GM23338 (cell line): ENCODE measurements around the gene TMEM62.

Experiments
- CREB1 ChIP-seq: fragments of 250-450 bp; sonication (Bioruptor Pico); IDR thresholded peaks from 2 replicates; pipeline ENCODE4 v1.5.0; 2020; ENCODE audit warnings: low read depth, mild to moderate bottlenecking, moderate library complexity
- POLR2AphosphoS5 ChIP-seq: IDR thresholded peaks from 2 replicates; pipeline ENCODE4 v1.6.1; 2016; ENCODE audit warnings: antibody characterized with exemption, low read depth
- TF ChIP-seq, protein P1 (sequence below): IDR thresholded peaks from one replicate; pipeline ENCODE4 v1.6.1; 2018; ENCODE audit warnings: antibody characterized with exemption; ENCODE audit not compliant: unreplicated experiment
- TF ChIP-seq, protein P2 (sequence below), 2 experiments: fragments of 200-600 bp in 1 of 2; sonication (generic) in 1 of 2; conservative IDR thresholded peaks; 2 replicates each; pipeline versions ENCODE4 v1.5.1 to v1.6.1; 2016 to 2017; ENCODE audit warnings: antibody characterized with exemption in 2 of 2, low read depth in 2 of 2, mild to moderate bottlenecking in 2 of 2, moderate library complexity in 1 of 2

DNA sequence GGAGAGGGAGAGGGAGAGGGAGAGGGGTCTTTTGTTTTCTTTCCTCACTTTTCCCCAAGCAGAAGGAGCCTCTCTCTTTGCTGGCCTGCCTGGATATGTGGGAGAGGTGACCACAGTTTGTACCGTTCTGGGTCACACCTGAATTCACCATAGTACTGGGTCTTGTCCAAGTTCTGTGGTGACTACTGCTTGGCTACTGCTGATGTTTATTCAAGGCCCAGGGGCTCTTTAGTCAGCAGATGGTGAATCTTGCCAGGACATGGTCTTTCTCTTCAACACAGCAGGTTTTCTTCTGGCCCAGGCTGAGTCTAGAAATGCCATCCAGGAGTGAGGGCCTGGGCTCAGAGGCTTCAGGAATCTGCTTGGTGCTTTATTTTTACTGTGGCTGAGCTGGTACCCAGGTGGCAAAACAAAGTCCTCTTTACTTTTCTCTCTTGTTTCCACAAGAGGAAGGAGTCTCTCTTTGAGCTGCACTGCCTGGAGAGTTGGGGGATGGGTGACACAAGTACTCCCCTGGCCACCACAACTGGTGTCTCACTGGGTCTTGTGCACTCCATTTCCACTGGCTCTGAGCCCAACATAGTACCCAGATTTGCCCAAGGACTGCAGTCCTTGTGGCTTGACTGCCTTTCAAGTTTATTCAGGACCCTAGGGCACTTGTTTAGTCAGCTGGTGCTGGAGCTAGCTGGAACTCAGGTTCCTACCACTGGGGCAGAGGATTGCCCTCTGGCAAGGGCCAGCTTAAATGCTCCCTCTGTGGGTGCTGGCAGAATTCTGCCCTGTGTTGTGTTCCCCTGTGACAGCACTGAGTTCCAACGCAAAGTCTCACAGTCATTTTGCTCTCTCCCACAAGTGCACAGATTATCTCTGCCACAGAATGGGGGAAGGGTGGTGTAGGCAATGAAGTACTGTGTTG is 35.1 kb downstream of the TMEM62 start:
- TF ChIP-seq, protein P1, sequence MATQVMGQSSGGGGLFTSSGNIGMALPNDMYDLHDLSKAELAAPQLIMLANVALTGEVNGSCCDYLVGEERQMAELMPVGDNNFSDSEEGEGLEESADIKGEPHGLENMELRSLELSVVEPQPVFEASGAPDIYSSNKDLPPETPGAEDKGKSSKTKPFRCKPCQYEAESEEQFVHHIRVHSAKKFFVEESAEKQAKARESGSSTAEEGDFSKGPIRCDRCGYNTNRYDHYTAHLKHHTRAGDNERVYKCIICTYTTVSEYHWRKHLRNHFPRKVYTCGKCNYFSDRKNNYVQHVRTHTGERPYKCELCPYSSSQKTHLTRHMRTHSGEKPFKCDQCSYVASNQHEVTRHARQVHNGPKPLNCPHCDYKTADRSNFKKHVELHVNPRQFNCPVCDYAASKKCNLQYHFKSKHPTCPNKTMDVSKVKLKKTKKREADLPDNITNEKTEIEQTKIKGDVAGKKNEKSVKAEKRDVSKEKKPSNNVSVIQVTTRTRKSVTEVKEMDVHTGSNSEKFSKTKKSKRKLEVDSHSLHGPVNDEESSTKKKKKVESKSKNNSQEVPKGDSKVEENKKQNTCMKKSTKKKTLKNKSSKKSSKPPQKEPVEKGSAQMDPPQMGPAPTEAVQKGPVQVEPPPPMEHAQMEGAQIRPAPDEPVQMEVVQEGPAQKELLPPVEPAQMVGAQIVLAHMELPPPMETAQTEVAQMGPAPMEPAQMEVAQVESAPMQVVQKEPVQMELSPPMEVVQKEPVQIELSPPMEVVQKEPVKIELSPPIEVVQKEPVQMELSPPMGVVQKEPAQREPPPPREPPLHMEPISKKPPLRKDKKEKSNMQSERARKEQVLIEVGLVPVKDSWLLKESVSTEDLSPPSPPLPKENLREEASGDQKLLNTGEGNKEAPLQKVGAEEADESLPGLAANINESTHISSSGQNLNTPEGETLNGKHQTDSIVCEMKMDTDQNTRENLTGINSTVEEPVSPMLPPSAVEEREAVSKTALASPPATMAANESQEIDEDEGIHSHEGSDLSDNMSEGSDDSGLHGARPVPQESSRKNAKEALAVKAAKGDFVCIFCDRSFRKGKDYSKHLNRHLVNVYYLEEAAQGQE = no peak
- TF ChIP-seq POLR2AphosphoS5 = no peak
- TF ChIP-seq, protein P2, sequence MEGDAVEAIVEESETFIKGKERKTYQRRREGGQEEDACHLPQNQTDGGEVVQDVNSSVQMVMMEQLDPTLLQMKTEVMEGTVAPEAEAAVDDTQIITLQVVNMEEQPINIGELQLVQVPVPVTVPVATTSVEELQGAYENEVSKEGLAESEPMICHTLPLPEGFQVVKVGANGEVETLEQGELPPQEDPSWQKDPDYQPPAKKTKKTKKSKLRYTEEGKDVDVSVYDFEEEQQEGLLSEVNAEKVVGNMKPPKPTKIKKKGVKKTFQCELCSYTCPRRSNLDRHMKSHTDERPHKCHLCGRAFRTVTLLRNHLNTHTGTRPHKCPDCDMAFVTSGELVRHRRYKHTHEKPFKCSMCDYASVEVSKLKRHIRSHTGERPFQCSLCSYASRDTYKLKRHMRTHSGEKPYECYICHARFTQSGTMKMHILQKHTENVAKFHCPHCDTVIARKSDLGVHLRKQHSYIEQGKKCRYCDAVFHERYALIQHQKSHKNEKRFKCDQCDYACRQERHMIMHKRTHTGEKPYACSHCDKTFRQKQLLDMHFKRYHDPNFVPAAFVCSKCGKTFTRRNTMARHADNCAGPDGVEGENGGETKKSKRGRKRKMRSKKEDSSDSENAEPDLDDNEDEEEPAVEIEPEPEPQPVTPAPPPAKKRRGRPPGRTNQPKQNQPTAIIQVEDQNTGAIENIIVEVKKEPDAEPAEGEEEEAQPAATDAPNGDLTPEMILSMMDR (conservative IDR thresholded peaks at IDR 0.05; ENCODE audit: low read depth in 2 of 2) = no peak
- no peak for TF ChIP-seq CREB1 (CRISPR knock-in tag)
